HG03442 (cell line): ENCODE data around the gene TIMM23B.
"Not testable (repeated sequence)": the region's sequence is repeated elsewhere in the genome, so short reads cannot be mapped to it uniquely, and the experiment has no call there.

Source experiments
- ATAC-seq: cut with Tn5 transposase; IDR thresholded peaks from one replicate; pipeline ENCODE4 v1.9.1; 2021; ENCODE audit warnings: mild to moderate bottlenecking, moderate library complexity; ENCODE audit not compliant: unreplicated experiment

Gene TIMM23B

DNA sequence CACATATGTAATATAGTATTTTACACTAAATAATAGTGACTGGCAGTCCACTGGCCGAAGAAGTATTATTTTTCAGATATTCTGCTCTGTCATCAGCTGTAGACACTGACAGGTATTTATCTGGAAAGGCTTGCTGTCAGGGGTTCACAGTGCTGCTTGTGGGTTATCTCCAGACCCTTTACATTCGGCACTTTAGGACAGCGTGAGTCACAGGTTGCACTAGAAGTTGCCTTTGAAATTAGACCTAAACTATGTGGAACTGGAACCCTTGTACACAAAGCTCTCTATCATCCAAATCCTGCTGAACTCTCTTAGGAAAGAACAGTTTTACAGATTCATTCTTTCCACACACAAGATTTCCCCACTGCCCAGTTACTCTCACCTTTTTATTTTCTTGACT is 30.2 kb downstream of the TIMM23B start:
- not testable (repeated sequence) for ATAC-seq

DNA sequence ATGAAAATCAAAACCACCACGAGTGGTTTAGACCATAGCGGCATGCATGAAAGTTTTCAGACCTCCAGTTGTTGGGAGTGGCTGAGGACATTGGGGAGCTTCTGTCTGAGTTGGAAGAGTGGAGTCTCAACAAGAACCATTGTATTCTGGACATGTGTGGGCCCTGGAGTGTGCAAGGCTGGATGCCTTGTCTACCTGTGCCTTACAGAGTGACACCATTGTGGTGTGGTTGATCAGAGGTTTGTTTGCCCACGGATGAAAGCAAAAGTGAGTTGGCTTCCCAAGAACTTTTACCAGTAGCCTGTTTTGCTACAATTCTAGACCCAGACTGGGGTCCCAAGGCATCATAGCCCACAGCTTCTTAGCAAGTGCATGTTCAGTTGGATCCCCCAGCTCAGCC is 35.9 kb downstream of the TIMM23B start:
- ATAC-seq = not testable (repeated sequence)

DNA sequence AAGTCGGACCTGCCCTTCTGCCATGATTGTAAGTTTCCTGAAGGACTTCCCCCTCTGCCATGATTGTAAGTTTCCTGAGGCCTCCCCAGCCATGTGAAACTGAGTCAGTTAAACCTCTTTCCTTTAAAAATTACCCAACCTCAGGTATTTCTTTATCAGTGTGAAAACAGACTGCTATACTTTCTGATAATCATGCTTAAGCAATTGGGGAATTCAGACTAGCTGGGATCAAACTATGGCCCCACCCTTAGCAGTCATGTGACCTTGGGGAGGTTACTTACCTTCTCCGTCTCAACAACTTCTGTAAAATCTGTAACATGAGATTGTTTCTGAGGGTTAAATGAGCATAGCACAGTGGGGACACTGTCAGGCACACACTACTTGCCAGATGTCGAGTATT is 45.4 kb downstream of the TIMM23B start:
- ATAC-seq = not testable (repeated sequence)

DNA sequence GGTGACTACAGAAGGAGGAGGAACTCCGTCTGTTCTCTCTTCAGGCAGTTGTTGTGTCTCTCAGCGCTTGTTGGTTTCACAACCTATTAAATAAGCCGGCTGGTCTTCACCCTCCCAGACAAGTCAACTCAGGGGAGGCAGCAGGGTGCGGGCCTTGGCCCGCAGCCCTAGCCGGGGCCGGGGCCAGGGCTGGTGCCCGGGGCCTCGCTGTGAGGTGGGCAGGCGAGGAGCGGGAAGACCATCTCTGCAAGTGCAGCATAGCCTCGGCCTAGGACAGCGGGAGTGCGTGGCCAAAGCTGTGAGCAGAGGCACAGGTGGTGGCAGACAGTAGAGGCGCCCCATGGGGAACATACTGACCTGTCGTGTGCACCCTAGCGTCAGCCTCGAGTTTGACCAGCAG is 46.5 kb downstream of the TIMM23B start, which contains the start of gene AGAP6:
Gene AGAP6 (plus strand): TSS at position 31 of the 400 bp plus-strand sequence. CDS start 310 bp downstream, at position 341.
- ATAC-seq = not testable (repeated sequence)

DNA sequence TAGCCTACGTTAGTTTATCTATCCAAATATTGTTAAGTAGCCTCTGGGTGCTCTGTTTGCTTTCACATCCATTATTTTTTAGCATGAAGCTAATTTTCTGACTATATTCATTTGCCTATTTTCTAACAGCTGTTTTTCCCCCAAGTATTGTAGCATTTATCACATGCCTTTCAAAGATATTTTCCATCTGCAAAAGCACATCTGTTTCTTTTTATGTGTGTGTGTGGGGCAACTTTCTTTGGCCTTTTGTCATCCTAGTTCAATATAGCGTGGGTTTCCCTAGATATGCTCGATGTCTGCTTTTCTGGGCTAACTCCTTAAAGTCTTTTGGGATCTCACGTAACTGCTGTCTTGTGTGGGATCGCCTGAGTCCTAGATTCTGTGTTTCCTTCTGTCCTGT is 53.5 kb downstream of the TIMM23B start:
- not testable (repeated sequence) for ATAC-seq

DNA sequence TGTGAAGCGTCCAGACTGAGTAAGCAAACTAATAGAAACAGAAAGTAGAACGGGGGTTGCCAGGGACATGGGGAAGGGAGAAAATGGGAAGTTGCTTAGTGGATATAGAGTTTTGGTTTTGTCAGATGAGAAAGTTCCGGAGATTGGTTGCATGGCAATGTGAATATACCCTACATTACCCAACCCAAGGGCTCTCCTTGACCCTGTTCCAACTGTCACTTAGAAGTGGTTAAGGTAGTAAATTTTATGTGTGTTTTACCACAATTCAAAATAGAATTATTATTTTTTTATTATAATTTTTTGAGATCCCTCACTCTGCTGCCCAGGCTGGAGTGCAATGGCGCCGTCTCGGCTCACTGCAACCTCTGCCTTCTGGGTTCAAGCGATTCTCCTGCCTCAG is 72.2 kb downstream of the TIMM23B start:
- ATAC-seq = not testable (repeated sequence)

DNA sequence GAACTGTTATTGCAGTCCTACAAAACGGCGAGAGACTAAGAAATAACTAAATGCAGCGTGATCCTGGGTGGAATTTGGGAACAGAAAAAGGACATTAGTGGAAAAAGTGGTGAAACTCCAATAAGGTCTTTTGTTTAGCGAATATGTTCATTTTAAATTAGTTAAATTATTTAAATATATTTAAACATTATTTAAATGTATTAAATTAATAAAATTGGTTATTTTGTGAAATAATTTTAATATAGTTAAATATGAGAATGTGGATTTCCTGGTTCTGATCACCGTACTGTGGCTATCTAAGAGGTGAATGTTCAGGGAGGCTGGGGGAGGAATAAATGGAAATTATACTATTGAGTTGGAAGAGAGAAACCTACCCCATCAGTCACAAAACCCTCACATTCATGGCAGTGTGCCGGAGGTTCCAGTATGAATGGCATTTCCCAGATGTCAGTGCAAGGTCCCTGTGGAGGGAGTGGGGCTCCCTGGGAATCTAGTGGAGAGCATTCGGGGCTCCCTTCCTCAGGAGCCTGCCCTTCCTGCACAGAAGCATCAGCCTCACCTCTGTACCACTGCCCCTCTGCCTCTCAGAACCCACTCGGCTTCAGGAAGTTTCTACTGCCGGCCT is 73.9 kb downstream of the TIMM23B start:
- ATAC-seq = not testable (repeated sequence)

DNA sequence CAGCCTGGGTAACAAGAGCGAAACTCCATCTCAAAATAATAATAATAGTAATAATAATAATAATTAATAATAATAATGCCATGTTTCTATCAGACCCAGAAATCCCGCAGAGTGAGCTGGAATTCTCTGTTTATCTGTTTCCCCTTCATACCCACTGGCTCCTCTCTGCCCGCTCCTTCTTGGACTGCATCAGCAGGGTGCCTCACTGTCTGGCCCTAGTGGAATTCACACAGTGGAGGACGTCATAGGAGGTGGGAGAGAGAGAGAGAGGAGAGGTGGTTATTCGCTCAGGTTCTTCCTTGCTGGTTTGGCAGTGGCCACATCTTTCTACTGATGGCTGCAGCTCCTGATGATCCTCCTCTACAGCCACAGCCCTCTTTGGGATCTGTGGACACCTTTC is 75.1 kb downstream of the TIMM23B start:
- not testable (repeated sequence) for ATAC-seq

DNA sequence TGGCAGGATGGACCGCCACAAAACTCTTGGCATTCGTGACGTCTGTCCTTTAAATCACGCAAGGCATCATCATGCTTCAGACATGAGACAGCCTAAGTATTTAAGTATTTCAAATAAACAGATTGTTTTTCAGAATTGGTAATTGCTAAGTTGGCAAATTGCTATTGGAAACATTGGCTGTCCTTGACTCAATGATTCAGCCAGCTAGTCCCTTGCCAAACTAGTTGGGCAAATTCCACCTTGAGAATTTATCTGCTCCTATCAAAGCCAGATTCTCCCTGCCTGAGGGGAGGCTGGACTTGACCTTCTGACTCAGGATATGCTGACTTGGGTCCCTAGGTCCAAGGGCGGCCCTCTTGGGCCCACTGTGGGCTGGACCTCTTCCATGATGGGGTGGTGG is 75.8 kb downstream of the TIMM23B start:
- ATAC-seq = not testable (repeated sequence)

DNA sequence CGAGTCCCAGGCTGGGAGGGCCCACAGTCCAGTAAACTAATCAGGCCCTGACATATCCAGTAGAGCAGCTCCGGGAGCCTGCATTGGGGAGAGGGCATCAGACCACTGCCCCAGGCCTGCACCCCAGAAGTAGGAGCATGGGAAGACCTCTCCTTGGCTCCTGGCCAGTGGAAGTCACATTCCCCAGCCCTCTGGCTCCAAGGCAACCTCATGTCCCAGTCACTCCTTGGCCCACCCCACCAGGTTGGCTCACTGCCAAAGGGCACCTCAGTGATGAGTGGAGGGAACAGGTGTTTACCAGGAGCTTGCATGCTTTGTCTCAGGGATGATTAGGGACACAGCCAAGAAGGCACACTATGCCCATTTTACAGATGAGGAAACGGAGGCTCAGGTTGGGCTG is 77.4 kb downstream of the TIMM23B start:
- not testable (repeated sequence) for ATAC-seq

DNA sequence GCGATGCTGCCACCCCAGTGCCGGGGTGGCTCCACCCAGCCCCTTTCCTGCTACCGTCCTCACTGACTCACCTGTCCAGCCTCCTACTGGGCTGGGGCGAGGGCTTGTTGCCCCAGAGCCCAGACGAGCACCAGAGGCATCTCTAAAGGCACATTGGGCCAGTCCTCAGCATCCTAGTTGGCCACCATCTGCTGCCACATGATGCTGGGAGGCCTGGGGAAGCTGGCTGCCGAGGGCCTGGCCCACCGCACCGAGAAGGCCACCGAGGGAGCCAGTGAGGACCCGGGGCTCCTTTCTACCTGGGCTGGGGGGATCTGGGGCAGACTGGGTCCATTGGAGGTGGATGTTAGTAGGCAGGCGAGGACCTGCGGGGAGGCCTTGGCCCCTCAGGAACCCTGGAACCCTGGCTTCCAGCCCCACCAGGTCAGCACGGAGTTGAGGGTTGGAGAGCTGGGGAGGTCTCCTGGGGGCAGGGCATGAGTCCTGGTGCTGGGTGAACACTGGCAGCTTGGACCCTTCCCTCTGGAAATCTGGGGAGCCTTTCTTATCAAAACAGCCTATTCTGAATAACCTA is 78.7 kb downstream of the TIMM23B start:
- ATAC-seq = not testable (repeated sequence)

DNA sequence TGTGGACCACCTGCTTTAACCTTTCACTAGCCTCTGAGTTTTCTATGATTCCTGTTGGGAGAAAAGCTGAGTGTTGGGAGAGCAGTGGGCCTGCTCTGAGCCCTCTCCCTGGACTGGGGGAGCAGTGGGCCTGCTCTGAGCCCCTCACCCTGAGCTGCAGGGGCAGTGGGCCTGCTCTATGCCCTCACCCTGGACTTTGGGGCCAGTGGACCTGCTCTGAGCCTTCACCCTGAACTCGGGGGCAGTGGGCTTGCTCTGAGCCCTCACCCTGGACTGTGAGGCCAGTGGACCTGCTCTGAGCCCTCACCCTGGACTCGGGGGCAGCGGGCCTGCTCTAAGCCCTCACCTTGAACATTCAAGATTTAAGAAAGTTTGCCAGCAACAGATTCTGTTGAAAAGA is 79.8 kb downstream of the TIMM23B start:
- ATAC-seq = no peak
